ENCODE measurements around the gene SNAPC4.

DNA sequence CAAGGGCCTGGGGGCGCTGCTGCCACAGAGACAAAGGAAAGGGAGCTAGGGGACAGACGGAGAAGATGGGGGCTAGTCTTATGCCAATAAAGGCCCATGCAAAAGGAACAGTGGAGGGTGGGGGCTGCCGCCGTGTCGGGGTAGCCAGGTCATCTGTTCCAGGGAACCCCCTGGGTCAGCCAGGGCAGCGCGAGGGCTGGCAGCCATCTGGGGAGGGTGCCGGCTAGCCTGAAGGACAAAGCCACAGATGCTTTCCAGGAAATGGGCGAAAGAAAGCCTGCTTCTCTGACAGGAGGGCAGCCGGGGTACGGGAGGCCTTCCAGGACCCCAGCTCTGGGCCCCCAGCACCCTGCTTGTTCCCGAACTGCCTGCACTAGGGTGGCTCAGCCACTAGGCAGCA is 24.9 kb downstream of the SNAPC4 start:
- TF ChIP-seq, protein P1, sequence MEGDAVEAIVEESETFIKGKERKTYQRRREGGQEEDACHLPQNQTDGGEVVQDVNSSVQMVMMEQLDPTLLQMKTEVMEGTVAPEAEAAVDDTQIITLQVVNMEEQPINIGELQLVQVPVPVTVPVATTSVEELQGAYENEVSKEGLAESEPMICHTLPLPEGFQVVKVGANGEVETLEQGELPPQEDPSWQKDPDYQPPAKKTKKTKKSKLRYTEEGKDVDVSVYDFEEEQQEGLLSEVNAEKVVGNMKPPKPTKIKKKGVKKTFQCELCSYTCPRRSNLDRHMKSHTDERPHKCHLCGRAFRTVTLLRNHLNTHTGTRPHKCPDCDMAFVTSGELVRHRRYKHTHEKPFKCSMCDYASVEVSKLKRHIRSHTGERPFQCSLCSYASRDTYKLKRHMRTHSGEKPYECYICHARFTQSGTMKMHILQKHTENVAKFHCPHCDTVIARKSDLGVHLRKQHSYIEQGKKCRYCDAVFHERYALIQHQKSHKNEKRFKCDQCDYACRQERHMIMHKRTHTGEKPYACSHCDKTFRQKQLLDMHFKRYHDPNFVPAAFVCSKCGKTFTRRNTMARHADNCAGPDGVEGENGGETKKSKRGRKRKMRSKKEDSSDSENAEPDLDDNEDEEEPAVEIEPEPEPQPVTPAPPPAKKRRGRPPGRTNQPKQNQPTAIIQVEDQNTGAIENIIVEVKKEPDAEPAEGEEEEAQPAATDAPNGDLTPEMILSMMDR (IDR thresholded peaks at IDR 0.05) = no peak
- TF ChIP-seq POLR2A (IDR thresholded peaks at IDR 0.05) = no peak
- TF ChIP-seq POLR2AphosphoS5 (IDR thresholded peaks at IDR 0.05; ENCODE audit: insufficient read depth in 1 of 2, low read depth in 1 of 2) = no peak

All from vagina (tissue), 2 donors.